ENCODE data around the gene NARF. TPM values are rescaled to one million over a fixed set of nuclear protein-coding genes. Genes with fewer than 3 reads are reported as not detected.
"Not testable (repeated sequence)": the region's sequence is repeated elsewhere in the genome, so short reads cannot be mapped to it uniquely, and the experiment has no call there.

NARF gene
- total RNA-seq: 85.5 and 105 TPM in 2 replicates

GRCh38 chr17:82458179-82458884 lies at the start of gene NARF:
Gene NARF (plus strand): TSS chr17:82458741. CDS start chr17:82458804, 63 bp downstream.
- DNase-seq: peak; percentile 99

GRCh38 chr17:82408938-82409318 lies 49.6 kb upstream of the NARF start:
- DNase-seq: no peak

GRCh38 chr17:82410014-82410716 lies 48.4 kb upstream of the NARF start:
- DNase-seq: no peak

- DNase-seq: no peak
Observed at GRCh38 chr17:82411396-82412053, 47.0 kb upstream of the NARF start.

- DNase-seq: not testable (repeated sequence)
Observed at GRCh38 chr17:82412081-82412480, 46.5 kb upstream of the NARF start.

GRCh38 chr17:82412535-82413520 lies 45.7 kb upstream of the NARF start:
- DNase-seq: no peak

GRCh38 chr17:82414548-82415281 lies 43.8 kb upstream of the NARF start:
- DNase-seq: peak; percentile 82

- DNase-seq: no peak
Observed at GRCh38 chr17:82415336-82415735, 43.2 kb upstream of the NARF start.

GRCh38 chr17:82415786-82416185 lies 42.8 kb upstream of the NARF start:
- DNase-seq: no peak

GRCh38 chr17:82416264-82416663 lies 42.3 kb upstream of the NARF start:
- DNase-seq: no peak

GRCh38 chr17:82416771-82417170 lies 41.8 kb upstream of the NARF start:
- DNase-seq: peak; percentile 21

GRCh38 chr17:82418001-82418986 lies 40.2 kb upstream of the NARF start, which contains the start of the genes HEXD and OGFOD3:
Gene HEXD (plus strand): TSS chr17:82418347. CDS start chr17:82419800, 1,453 bp downstream.
Gene OGFOD3 (minus strand): TSS chr17:82418586. CDS start chr17:82418485, 101 bp downstream.
- DNase-seq: peak; percentile 89

GRCh38 chr17:82419540-82419939 lies 39.0 kb upstream of the NARF start:
- DNase-seq: peak; percentile 10

- peak; percentile 68 for DNase-seq
Observed at GRCh38 chr17:82424001-82424862, 34.3 kb upstream of the NARF start.

- no peak for DNase-seq
Observed at GRCh38 chr17:82424863-82425159, 33.7 kb upstream of the NARF start.

- DNase-seq: no peak
Observed at GRCh38 chr17:82428546-82428945, 30.0 kb upstream of the NARF start.

GRCh38 chr17:82429824-82430223 lies 28.7 kb upstream of the NARF start:
- DNase-seq: no peak

GRCh38 chr17:82432017-82432416 lies 26.5 kb upstream of the NARF start:
- DNase-seq: no peak

GRCh38 chr17:82433560-82434215 lies 24.9 kb upstream of the NARF start:
- no peak for DNase-seq
